Thoracic aorta (tissue), 2 donors: ENCODE measurements around the gene NKX6-2. TPM values are rescaled to one million over a fixed set of nuclear protein-coding genes. Genes with fewer than 3 reads are reported as not detected.

ENCODE experiments used
- ATAC-seq: fragments of 150-250 bp; one replicate; pipeline ENCODE4 v1.8.0; 2017; ENCODE audit warnings: low read depth; ENCODE audit not compliant: insufficient number of reproducible peaks, low FRiP score
- DNase-seq: peaks from one replicate; pipeline ENCODE4 v3.0.0-alpha.2; 2020; ENCODE audit warnings: low spot score
- H3K27ac ChIP-seq, 2 donors: fragments of 200-600 bp; sonication (generic); 1 replicate in 1 of 2; 2 replicates in 1 of 2; pipeline ENCODE4 v1.5.1; 2016; ENCODE audit warnings: mild to moderate bottlenecking in 2 of 2, moderate library complexity in 2 of 2
- H3K27me3 ChIP-seq: fragments of 200-600 bp; sonication (generic); replicated peaks from 2 replicates; pipeline ENCODE4 v1.6.0; 2016; ENCODE audit warnings: mild to moderate bottlenecking; ENCODE audit not compliant: insufficient read depth
- H3K36me3 ChIP-seq: fragments of 200-600 bp; sonication (generic); one replicate; pipeline ENCODE4 v1.5.1; 2016
- H3K4me1 ChIP-seq, 2 donors: fragments of 200-600 bp; sonication (generic); 1 replicate in 1 of 2; 2 replicates in 1 of 2; pipeline versions ENCODE4 v1.5.1 to v1.6.0; 2016; ENCODE audit warnings: low read depth in 2 of 2, mild to moderate bottlenecking in 1 of 2; ENCODE audit not compliant: control insufficient read depth in 1 of 2
- H3K4me3 ChIP-seq: fragments of 200-600 bp; sonication (generic); 2 replicates; pipeline ENCODE4 v1.5.1; 2016; ENCODE audit warnings: mild to moderate bottlenecking
- H3K9me3 ChIP-seq: fragments of 200-600 bp; sonication (generic); 2 replicates; pipeline ENCODE4 v1.5.1; 2016
- CTCF ChIP-seq: fragments of 200-600 bp; sonication (generic); IDR thresholded peaks from one replicate; pipeline ENCODE4 v1.5.1; 2019; ENCODE audit warnings: antibody characterized with exemption
- total RNA-seq, 2 donors: library from RNA; depleted of rRNA; stranded (reverse); fragments of >200 nt; gene quantifications; one replicate each; pipeline versions ENCODE4 v1.1.0 to v1.2.3, GENCODE V29; 2016

The NKX6-2 gene
- total RNA-seq, 2 donors from 2014 or later: 19.8 TPM; not detected in 1

DNA sequence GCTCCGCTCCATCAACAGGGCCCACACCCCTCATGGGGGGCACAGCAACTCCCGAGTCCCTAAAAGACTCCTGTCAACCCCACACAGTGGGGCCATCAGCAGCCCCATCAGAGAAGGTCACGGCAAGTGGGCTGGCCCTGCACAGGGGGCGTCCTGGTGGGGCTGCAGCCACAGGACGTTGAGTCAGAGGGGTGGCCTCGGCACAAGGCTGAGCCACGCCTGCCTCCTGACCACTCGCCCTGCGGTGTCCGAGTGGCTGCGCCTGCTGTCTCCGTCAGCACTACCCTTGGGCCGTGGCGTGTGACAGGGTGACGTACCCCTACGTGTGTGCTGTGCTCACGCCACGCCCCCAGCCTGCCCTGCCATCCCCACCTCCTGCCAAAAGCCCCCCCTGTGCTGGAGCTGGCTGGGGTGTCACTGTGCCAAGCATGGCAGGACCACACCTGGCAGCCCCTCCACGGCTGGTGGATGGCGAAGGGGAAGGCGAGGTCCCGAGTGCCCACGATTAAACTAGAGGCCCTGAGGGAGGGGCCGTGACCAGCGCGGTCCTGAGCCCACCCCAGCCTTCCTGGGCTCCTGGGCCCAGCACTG lies 26.0 kb upstream of the NKX6-2 start:
- Histone ChIP-seq H3K4me1 (no peaks in the 10 kb centered on the region), H3K9me3 (no peaks in the 10 kb centered on the region), H3K27me3 (no peaks in the 10 kb centered on the region), H3K36me3 (no peaks in the 10 kb centered on the region), H3K4me3 (no peak overlapping the region), H3K27ac (no peak overlapping the region)
- ATAC-seq: no peak
- DNase-seq: no peak
- TF ChIP-seq CTCF: no peak

GRCh38 chr10:132810807-132811700 lies 25.1 kb upstream of the NKX6-2 start:
- TF ChIP-seq CTCF: no peak
- H3K4me1 ChIP-seq: no peaks in the 10 kb centered on the region
- DNase-seq (no peak), ATAC-seq (no peak)
- H3K4me3 ChIP-seq: no peak overlapping the region
- no peaks in the 10 kb centered on the region for H3K36me3 ChIP-seq
- no peak overlapping the region for H3K27ac ChIP-seq
- H3K9me3 ChIP-seq: no peaks in the 10 kb centered on the region
- H3K27me3 ChIP-seq: no peaks in the 10 kb centered on the region

GRCh38 chr10:132810141-132810806 lies 24.3 kb upstream of the NKX6-2 start:
- H3K27ac ChIP-seq: no peak overlapping the region
- no peak for DNase-seq
- no peaks in the 10 kb centered on the region for H3K4me1 ChIP-seq
- ATAC-seq: no peak
- no peak for TF ChIP-seq CTCF
- no peaks in the 10 kb centered on the region for H3K36me3 ChIP-seq
- no peaks in the 10 kb centered on the region for H3K27me3 ChIP-seq
- no peak overlapping the region for H3K4me3 ChIP-seq
- no peaks in the 10 kb centered on the region for H3K9me3 ChIP-seq

- no peak overlapping the region for H3K27ac ChIP-seq
- H3K9me3 ChIP-seq: no peaks in the 10 kb centered on the region
- H3K4me3 ChIP-seq: no peak overlapping the region
- DNase-seq: no peak
- no peak for ATAC-seq
- no peaks in the 10 kb centered on the region for H3K36me3 ChIP-seq
- no peaks in the 10 kb centered on the region for H3K27me3 ChIP-seq
- no peak for TF ChIP-seq CTCF
- no peaks in the 10 kb centered on the region for H3K4me1 ChIP-seq
Measured at GRCh38 chr10:132809232-132810140, 23.5 kb upstream of the NKX6-2 start.
